HepG2 (cell line): ENCODE measurements around the gene ABCF1. TPM values are rescaled to one million over a fixed set of nuclear protein-coding genes. Genes with fewer than 3 reads are reported as not detected.

Experiments used
- ADNP ChIP-seq: sonication (generic); formaldehyde crosslinking; IDR thresholded peaks from 2 replicates; pipeline ENCODE4 v1.4.0; 2020; ENCODE audit warnings: missing genetic modification reagents
- ATF1 ChIP-seq: IDR thresholded peaks from 2 replicates; pipeline ENCODE4 v1.6.1; 2016; ENCODE audit warnings: mild to moderate bottlenecking, control low read depth
- BHLHE40 ChIP-seq: IDR thresholded peaks from 2 replicates; pipeline ENCODE4 v1.6.1; 2011; ENCODE audit warnings: low read length, improper control_type of control experiment
- HHEX ChIP-seq: IDR thresholded peaks from 2 replicates; pipeline ENCODE4 v1.6.1; 2016; ENCODE audit warnings: control low read depth
- MATR3 ChIP-seq: sonication (generic); formaldehyde crosslinking; IDR thresholded peaks from 2 replicates; pipeline ENCODE4 v1.4.0; 2020; ENCODE audit warnings: missing genetic modification reagents
- MBD4 ChIP-seq: IDR thresholded peaks from 2 replicates; pipeline ENCODE4 v1.6.1; 2012; ENCODE audit warnings: low read length, inconsistent platforms, borderline replicate concordance
- NFE2 ChIP-seq: sonication (generic); formaldehyde crosslinking; IDR thresholded peaks from 2 replicates; pipeline ENCODE4 v1.4.0; 2020; ENCODE audit warnings: missing genetic modification reagents
- NFKBIZ ChIP-seq: IDR thresholded peaks from 2 replicates; pipeline ENCODE4 v1.6.1; 2018; ENCODE audit warnings: missing genetic modification reagents, missing compliant biosample characterization
- RORA ChIP-seq: sonication (generic); formaldehyde crosslinking; IDR thresholded peaks from 2 replicates; pipeline ENCODE4 v1.5.0; 2020; ENCODE audit warnings: mild to moderate bottlenecking, missing genetic modification reagents, moderate library complexity
- SALL1 ChIP-seq: sonication (generic); formaldehyde crosslinking; IDR thresholded peaks from 2 replicates; pipeline ENCODE4 v1.8.0; 2022; ENCODE audit warnings: mild to moderate bottlenecking, missing genetic modification reagents
- SMYD3 ChIP-seq: sonication (generic); formaldehyde crosslinking; IDR thresholded peaks from 2 replicates; pipeline ENCODE4 v1.8.1; 2023; ENCODE audit warnings: mild to moderate bottlenecking, missing genetic modification reagents
- ZMYM4 ChIP-seq: sonication (generic); formaldehyde crosslinking; IDR thresholded peaks from 2 replicates; pipeline ENCODE4 v1.8.1; 2023; ENCODE audit warnings: mild to moderate bottlenecking, missing genetic modification reagents
- ZNF24 ChIP-seq: fragments of 450-650 bp; IDR thresholded peaks from 2 replicates; pipeline ENCODE4 v1.6.1; 2017; ENCODE audit warnings: antibody characterized with exemption, mild to moderate bottlenecking
- ZNF326 ChIP-seq: sonication (generic); formaldehyde crosslinking; IDR thresholded peaks from 2 replicates; pipeline ENCODE4 v1.4.0; 2020; ENCODE audit warnings: missing genetic modification reagents, borderline replicate concordance
- ZNF33A ChIP-seq: sonication (generic); formaldehyde crosslinking; IDR thresholded peaks from 2 replicates; pipeline ENCODE4 v1.5.1; 2020; ENCODE audit warnings: missing genetic modification reagents, mild to moderate bottlenecking, moderate library complexity, borderline replicate concordance
- ZNF33B ChIP-seq: sonication (generic); formaldehyde crosslinking; IDR thresholded peaks from 2 replicates; pipeline ENCODE4 v1.5.1; 2020; ENCODE audit warnings: mild to moderate bottlenecking, missing genetic modification reagents
- ZNF350 ChIP-seq: sonication (generic); formaldehyde crosslinking; IDR thresholded peaks from 2 replicates; pipeline ENCODE4 v1.4.0; 2020; ENCODE audit warnings: mild to moderate bottlenecking, low read depth, missing genetic modification reagents, borderline replicate concordance
- ZNF446 ChIP-seq: sonication (generic); formaldehyde crosslinking; IDR thresholded peaks from 2 replicates; pipeline ENCODE4 v1.5.0; 2020; ENCODE audit warnings: mild to moderate bottlenecking, missing genetic modification reagents
- ZNF75D ChIP-seq: sonication (generic); formaldehyde crosslinking; IDR thresholded peaks from 2 replicates; pipeline ENCODE4 v1.8.1; 2023; ENCODE audit warnings: missing genetic modification reagents, mild to moderate bottlenecking, borderline replicate concordance
- polyA plus RNA-seq, 8 experiments: library from polyadenylated mRNA; depleted of rRNA in 3 of 8; stranded (reverse) in 7 of 8; unstranded in 1 of 8; fragments of >200 nt; fragmentation: Illumina TruSeq in 4 of 8; extraction: Trizol in 4 of 8; gene quantifications; 2 replicates each; pipeline versions ENCODE4 v1.2.1 to v1.2.3, GENCODE V29; 2011 to 2016; ENCODE audit warnings: low read depth in 4 of 8, missing spikeins in 1 of 8, mixed read lengths in 1 of 8; ENCODE audit not compliant: insufficient read depth in 1 of 8
- total RNA-seq, 5 experiments: library from RNA; depleted of rRNA; stranded (reverse); fragments of >200 nt; fragmentation: Illumina TruSeq; extraction: Trizol; gene quantifications; 2 replicates each; pipeline ENCODE4 v1.2.3, GENCODE V29; 2016; ENCODE audit warnings: low read depth in 1 of 5
- TF ChIP-seq, protein P1 (sequence below): IDR thresholded peaks from 2 replicates; pipeline ENCODE4 v1.4.0; 2020; ENCODE audit warnings: mild to moderate bottlenecking, missing genetic modification reagents
- TF ChIP-seq, protein P2 (sequence below): sonication (generic); formaldehyde crosslinking; IDR thresholded peaks from 2 replicates; pipeline ENCODE4 v1.8.0; 2022; ENCODE audit warnings: low read depth, missing genetic modification reagents
- TF ChIP-seq, protein P3 (sequence below): sonication (generic); formaldehyde crosslinking; IDR thresholded peaks from 2 replicates; pipeline ENCODE4 v1.8.0; 2022; ENCODE audit warnings: mild to moderate bottlenecking, missing genetic modification reagents, moderate library complexity
- TF ChIP-seq, protein P4 (sequence below): sonication (generic); formaldehyde crosslinking; IDR thresholded peaks from 2 replicates; pipeline ENCODE4 v1.5.1; 2020; ENCODE audit warnings: mild to moderate bottlenecking, moderate library complexity, missing genetic modification reagents

The ABCF1 gene
- total and polyA plus RNA-seq, 2 of the 13 experiments (the other 11 are each of a cell fraction or from before 2014, with no cell fraction given): 25.4 to 98.9 TPM

DNA sequence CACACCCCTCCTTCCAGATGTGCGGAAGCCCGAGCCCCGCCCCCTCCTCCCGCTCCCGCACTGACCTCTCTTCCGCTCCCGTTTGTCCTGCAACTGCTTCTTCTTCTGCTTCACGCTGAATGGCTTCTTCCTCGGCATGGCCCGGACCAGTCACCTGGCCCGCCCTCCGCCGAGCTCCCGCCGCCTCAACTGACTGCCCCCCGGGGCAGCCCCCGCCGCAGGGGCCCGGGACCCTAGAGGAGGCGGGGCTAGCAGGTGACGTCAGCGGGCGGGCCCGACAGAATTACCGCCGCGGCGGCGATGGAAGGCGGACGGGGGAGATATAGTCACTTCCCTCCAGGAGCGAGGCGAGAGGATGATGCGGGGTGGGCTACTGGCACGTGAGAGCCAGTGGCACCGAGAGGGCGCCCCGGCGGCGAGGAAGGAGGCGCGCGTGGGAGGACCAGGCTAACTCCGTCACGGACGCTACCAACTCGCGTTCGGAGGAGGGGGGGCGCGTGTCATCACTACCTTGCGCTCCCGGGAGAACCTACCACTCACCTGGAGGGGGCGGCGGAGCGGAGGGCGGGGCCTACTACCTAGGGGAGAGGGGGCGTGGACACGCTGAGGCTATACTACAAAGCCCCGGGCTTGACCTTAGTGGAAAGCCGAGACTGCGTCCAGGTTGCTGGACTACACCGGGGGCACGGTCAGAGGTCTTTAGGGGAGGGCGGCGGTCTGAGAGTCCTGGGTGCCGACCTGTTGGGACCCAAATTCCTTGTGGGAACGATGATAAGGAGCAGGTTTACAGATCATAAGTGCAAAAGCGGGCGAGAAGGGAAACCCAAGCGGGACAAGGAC is 15.0 kb upstream of the ABCF1 start, which contains the start of gene GNL1 (continued):
- peak; percentile 97 for TF ChIP-seq BHLHE40
- no peak for TF ChIP-seq ZNF33A (CRISPR knock-in tag)
- no peak for TF ChIP-seq RORA (CRISPR knock-in tag)
- no peak for TF ChIP-seq SMYD3 (CRISPR knock-in tag)
- peak; percentile 65 for TF ChIP-seq ZNF350 (CRISPR knock-in tag)
- no peak for TF ChIP-seq ADNP
- TF ChIP-seq, protein P1, sequence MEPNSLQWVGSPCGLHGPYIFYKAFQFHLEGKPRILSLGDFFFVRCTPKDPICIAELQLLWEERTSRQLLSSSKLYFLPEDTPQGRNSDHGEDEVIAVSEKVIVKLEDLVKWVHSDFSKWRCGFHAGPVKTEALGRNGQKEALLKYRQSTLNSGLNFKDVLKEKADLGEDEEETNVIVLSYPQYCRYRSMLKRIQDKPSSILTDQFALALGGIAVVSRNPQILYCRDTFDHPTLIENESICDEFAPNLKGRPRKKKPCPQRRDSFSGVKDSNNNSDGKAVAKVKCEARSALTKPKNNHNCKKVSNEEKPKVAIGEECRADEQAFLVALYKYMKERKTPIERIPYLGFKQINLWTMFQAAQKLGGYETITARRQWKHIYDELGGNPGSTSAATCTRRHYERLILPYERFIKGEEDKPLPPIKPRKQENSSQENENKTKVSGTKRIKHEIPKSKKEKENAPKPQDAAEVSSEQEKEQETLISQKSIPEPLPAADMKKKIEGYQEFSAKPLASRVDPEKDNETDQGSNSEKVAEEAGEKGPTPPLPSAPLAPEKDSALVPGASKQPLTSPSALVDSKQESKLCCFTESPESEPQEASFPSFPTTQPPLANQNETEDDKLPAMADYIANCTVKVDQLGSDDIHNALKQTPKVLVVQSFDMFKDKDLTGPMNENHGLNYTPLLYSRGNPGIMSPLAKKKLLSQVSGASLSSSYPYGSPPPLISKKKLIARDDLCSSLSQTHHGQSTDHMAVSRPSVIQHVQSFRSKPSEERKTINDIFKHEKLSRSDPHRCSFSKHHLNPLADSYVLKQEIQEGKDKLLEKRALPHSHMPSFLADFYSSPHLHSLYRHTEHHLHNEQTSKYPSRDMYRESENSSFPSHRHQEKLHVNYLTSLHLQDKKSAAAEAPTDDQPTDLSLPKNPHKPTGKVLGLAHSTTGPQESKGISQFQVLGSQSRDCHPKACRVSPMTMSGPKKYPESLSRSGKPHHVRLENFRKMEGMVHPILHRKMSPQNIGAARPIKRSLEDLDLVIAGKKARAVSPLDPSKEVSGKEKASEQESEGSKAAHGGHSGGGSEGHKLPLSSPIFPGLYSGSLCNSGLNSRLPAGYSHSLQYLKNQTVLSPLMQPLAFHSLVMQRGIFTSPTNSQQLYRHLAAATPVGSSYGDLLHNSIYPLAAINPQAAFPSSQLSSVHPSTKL (CRISPR knock-in tag): peak; percentile 49
- TF ChIP-seq ZNF326 (CRISPR knock-in tag): no peak
- no peak for TF ChIP-seq MATR3 (CRISPR knock-in tag)
- TF ChIP-seq NFE2: peak; percentile 44; the same call in 1 of the 2 replicates
- no peak for TF ChIP-seq ZNF446 (CRISPR knock-in tag)
- TF ChIP-seq, protein P2, sequence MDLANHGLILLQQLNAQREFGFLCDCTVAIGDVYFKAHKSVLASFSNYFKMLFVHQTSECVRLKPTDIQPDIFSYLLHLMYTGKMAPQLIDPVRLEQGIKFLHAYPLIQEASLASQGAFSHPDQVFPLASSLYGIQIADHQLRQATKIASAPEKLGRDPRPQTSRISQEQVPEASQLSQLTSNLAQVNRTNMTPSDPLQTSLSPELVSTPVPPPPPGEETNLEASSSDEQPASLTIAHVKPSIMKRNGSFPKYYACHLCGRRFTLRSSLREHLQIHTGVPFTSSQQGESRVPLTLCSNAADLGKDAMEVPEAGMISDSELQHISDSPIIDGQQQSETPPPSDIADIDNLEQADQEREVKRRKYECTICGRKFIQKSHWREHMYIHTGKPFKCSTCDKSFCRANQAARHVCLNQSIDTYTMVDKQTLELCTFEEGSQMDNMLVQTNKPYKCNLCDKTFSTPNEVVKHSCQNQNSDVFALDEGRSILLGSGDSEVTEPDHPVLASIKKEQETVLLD: no peak
- peak; percentile 68 for TF ChIP-seq SALL1 (CRISPR knock-in tag)
- TF ChIP-seq ZMYM4 (CRISPR knock-in tag): no peak
- TF ChIP-seq NFKBIZ (CRISPR knock-in tag): peak; percentile 43
- TF ChIP-seq, protein P3, sequence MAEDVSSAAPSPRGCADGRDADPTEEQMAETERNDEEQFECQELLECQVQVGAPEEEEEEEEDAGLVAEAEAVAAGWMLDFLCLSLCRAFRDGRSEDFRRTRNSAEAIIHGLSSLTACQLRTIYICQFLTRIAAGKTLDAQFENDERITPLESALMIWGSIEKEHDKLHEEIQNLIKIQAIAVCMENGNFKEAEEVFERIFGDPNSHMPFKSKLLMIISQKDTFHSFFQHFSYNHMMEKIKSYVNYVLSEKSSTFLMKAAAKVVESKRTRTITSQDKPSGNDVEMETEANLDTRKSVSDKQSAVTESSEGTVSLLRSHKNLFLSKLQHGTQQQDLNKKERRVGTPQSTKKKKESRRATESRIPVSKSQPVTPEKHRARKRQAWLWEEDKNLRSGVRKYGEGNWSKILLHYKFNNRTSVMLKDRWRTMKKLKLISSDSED (CRISPR knock-in tag): 0 out of 2 replicates have a peak, but pooled peaks have one; percentile 62
- TF ChIP-seq, protein P4, sequence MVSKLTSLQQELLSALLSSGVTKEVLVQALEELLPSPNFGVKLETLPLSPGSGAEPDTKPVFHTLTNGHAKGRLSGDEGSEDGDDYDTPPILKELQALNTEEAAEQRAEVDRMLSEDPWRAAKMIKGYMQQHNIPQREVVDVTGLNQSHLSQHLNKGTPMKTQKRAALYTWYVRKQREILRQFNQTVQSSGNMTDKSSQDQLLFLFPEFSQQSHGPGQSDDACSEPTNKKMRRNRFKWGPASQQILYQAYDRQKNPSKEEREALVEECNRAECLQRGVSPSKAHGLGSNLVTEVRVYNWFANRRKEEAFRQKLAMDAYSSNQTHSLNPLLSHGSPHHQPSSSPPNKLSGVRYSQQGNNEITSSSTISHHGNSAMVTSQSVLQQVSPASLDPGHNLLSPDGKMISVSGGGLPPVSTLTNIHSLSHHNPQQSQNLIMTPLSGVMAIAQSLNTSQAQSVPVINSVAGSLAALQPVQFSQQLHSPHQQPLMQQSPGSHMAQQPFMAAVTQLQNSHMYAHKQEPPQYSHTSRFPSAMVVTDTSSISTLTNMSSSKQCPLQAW (CRISPR knock-in tag): peak; percentile 27; the same call in 1 of the 2 replicates
- TF ChIP-seq HHEX: peak; percentile 45; the same call in 1 of the 2 replicates
- no peak for TF ChIP-seq MBD4
- TF ChIP-seq ZNF24: no peak
- no peak for TF ChIP-seq ZNF75D
- TF ChIP-seq ATF1 (CRISPR knock-in tag): peak; percentile 84
- no peak for TF ChIP-seq ZNF33B (CRISPR knock-in tag)
